ENCODE results near the gene PCSK5.
"Not testable (repeated sequence)": the region's sequence is repeated elsewhere in the genome, so short reads cannot be mapped to it uniquely, and the experiment has no call there.

Gene PCSK5

GRCh38 chr9:75889577-75889976 lies 896 bp upstream of the PCSK5 start:
- no peaks in the 10 kb centered on the region for H3K9me3 ChIP-seq (ENCODE audit: control insufficient read depth, insufficient read depth, low read length)
- H3K36me3 ChIP-seq (ENCODE audit: control insufficient read depth, insufficient read depth, low read length): no peaks in the 10 kb centered on the region
- peaks cover 19% of the 10 kb centered on the region for H3K4me1 ChIP-seq (ENCODE audit: control insufficient read depth, insufficient read depth, low read length)
- H3K27me3 ChIP-seq (ENCODE audit: control insufficient read depth, insufficient read depth, low read length): peaks cover 40% of the 10 kb centered on the region
- H3K9ac ChIP-seq (ENCODE audit: low read depth, low read length): no peak overlapping the region
- H3K4me3 ChIP-seq (ENCODE audit: low read depth, low read length): peak overlapping the region; percentile 81
- no peak overlapping the region for H3K27ac ChIP-seq (ENCODE audit: low read depth, low read length)

GRCh38 chr9:75889977-75890471 lies 449 bp upstream of the PCSK5 start:
- Histone ChIP-seq H3K9me3 (ENCODE audit: control insufficient read depth, insufficient read depth, low read length) (no peaks in the 10 kb centered on the region), H3K27me3 (ENCODE audit: control insufficient read depth, insufficient read depth, low read length) (peaks cover 40% of the 10 kb centered on the region), H3K4me3 (ENCODE audit: low read depth, low read length) (peak overlapping the region; percentile 81), H3K9ac (ENCODE audit: low read depth, low read length) (peak overlapping the region; percentile 34), H3K27ac (ENCODE audit: low read depth, low read length) (no peak overlapping the region), H3K4me1 (ENCODE audit: control insufficient read depth, insufficient read depth, low read length) (peaks cover 23% of the 10 kb centered on the region), H3K36me3 (ENCODE audit: control insufficient read depth, insufficient read depth, low read length) (no peaks in the 10 kb centered on the region)

- peaks cover 34% of the 10 kb centered on the region for H3K4me1 ChIP-seq (ENCODE audit: control insufficient read depth, insufficient read depth, low read length)
- H3K36me3 ChIP-seq (ENCODE audit: control insufficient read depth, insufficient read depth, low read length): no peaks in the 10 kb centered on the region
- H3K9me3 ChIP-seq (ENCODE audit: control insufficient read depth, insufficient read depth, low read length): no peaks in the 10 kb centered on the region
- peak overlapping the region; percentile 81 for H3K4me3 ChIP-seq (ENCODE audit: low read depth, low read length)
- H3K9ac ChIP-seq (ENCODE audit: low read depth, low read length): peak overlapping the region; percentile 51; the same call in 1 of the 2 replicates
- peaks cover 40% of the 10 kb centered on the region for H3K27me3 ChIP-seq (ENCODE audit: control insufficient read depth, insufficient read depth, low read length)
- H3K27ac ChIP-seq (ENCODE audit: low read depth, low read length): no peak overlapping the region
Observed at GRCh38 chr9:75891277-75891741, 836 bp downstream of the PCSK5 start.

GRCh38 chr9:75891771-75892215 lies 1.3 kb downstream of the PCSK5 start:
- Histone ChIP-seq H3K27me3 (ENCODE audit: control insufficient read depth, insufficient read depth, low read length) (peaks cover 40% of the 10 kb centered on the region), H3K4me3 (ENCODE audit: low read depth, low read length) (peak overlapping the region; percentile 81), H3K9me3 (ENCODE audit: control insufficient read depth, insufficient read depth, low read length) (no peaks in the 10 kb centered on the region), H3K4me1 (ENCODE audit: control insufficient read depth, insufficient read depth, low read length) (peaks cover 36% of the 10 kb centered on the region), H3K9ac (ENCODE audit: low read depth, low read length) (peak overlapping the region; percentile 17; the same call in 1 of the 2 replicates), H3K36me3 (ENCODE audit: control insufficient read depth, insufficient read depth, low read length) (no peaks in the 10 kb centered on the region), H3K27ac (ENCODE audit: low read depth, low read length) (no peak overlapping the region)

- H3K4me1 ChIP-seq (ENCODE audit: control insufficient read depth, insufficient read depth, low read length): peaks cover 36% of the 10 kb centered on the region
- peak overlapping the region; percentile 81 for H3K4me3 ChIP-seq (ENCODE audit: low read depth, low read length)
- no peak overlapping the region; the same call in 1 of the 2 replicates for H3K9ac ChIP-seq (ENCODE audit: low read depth, low read length)
- H3K27me3 ChIP-seq (ENCODE audit: control insufficient read depth, insufficient read depth, low read length): peaks cover 40% of the 10 kb centered on the region
- no peaks in the 10 kb centered on the region for H3K9me3 ChIP-seq (ENCODE audit: control insufficient read depth, insufficient read depth, low read length)
- H3K27ac ChIP-seq (ENCODE audit: low read depth, low read length): no peak overlapping the region
- no peaks in the 10 kb centered on the region for H3K36me3 ChIP-seq (ENCODE audit: control insufficient read depth, insufficient read depth, low read length)
Observed at GRCh38 chr9:75892216-75892911, 1.9 kb downstream of the PCSK5 start.

- peak overlapping the region; percentile 81 for H3K4me3 ChIP-seq (ENCODE audit: low read depth, low read length)
Observed at GRCh38 chr9:75893106-75893505, 2.6 kb downstream of the PCSK5 start.

GRCh38 chr9:75894566-75894965 lies 4.1 kb downstream of the PCSK5 start:
- peaks cover 36% of the 10 kb centered on the region for H3K4me1 ChIP-seq (ENCODE audit: control insufficient read depth, insufficient read depth, low read length)
- H3K9ac ChIP-seq (ENCODE audit: low read depth, low read length): no peak overlapping the region
- no peaks in the 10 kb centered on the region for H3K9me3 ChIP-seq (ENCODE audit: control insufficient read depth, insufficient read depth, low read length)
- no peak overlapping the region for H3K27ac ChIP-seq (ENCODE audit: low read depth, low read length)
- peaks cover 34% of the 10 kb centered on the region for H3K27me3 ChIP-seq (ENCODE audit: control insufficient read depth, insufficient read depth, low read length)
- H3K36me3 ChIP-seq (ENCODE audit: control insufficient read depth, insufficient read depth, low read length): no peaks in the 10 kb centered on the region
- H3K4me3 ChIP-seq (ENCODE audit: low read depth, low read length): peak overlapping the region; percentile 81; the same call in 1 of the 2 replicates

More at GRCh38 chr9:75893106-75893505, 2.6 kb downstream of the PCSK5 start:
- Histone ChIP-seq H3K27me3 (ENCODE audit: control insufficient read depth, insufficient read depth, low read length) (peaks cover 40% of the 10 kb centered on the region), H3K9ac (ENCODE audit: low read depth, low read length) (no peak overlapping the region), H3K4me1 (ENCODE audit: control insufficient read depth, insufficient read depth, low read length) (peaks cover 36% of the 10 kb centered on the region), H3K36me3 (ENCODE audit: control insufficient read depth, insufficient read depth, low read length) (no peaks in the 10 kb centered on the region), H3K27ac (ENCODE audit: low read depth, low read length) (no peak overlapping the region), H3K9me3 (ENCODE audit: control insufficient read depth, insufficient read depth, low read length) (no peaks in the 10 kb centered on the region)

GRCh38 chr9:75895112-75895511 lies 4.6 kb downstream of the PCSK5 start:
- H3K9ac ChIP-seq (ENCODE audit: low read depth, low read length): no peak overlapping the region
- H3K27me3 ChIP-seq (ENCODE audit: control insufficient read depth, insufficient read depth, low read length): peaks cover 29% of the 10 kb centered on the region
- peaks cover 36% of the 10 kb centered on the region for H3K4me1 ChIP-seq (ENCODE audit: control insufficient read depth, insufficient read depth, low read length)
- no peak overlapping the region for H3K4me3 ChIP-seq (ENCODE audit: low read depth, low read length)
- H3K36me3 ChIP-seq (ENCODE audit: control insufficient read depth, insufficient read depth, low read length): no peaks in the 10 kb centered on the region
- no peaks in the 10 kb centered on the region for H3K9me3 ChIP-seq (ENCODE audit: control insufficient read depth, insufficient read depth, low read length)
- H3K27ac ChIP-seq (ENCODE audit: low read depth, low read length): no peak overlapping the region

- H3K9me3 ChIP-seq (ENCODE audit: control insufficient read depth, insufficient read depth, low read length): no peaks in the 10 kb centered on the region
- H3K4me3 ChIP-seq (ENCODE audit: low read depth, low read length): no peak overlapping the region
- peaks cover 26% of the 10 kb centered on the region for H3K27me3 ChIP-seq (ENCODE audit: control insufficient read depth, insufficient read depth, low read length)
- H3K4me1 ChIP-seq (ENCODE audit: control insufficient read depth, insufficient read depth, low read length): peaks cover 36% of the 10 kb centered on the region
- H3K36me3 ChIP-seq (ENCODE audit: control insufficient read depth, insufficient read depth, low read length): no peaks in the 10 kb centered on the region
- H3K9ac ChIP-seq (ENCODE audit: low read depth, low read length): no peak overlapping the region
- no peak overlapping the region for H3K27ac ChIP-seq (ENCODE audit: low read depth, low read length)
Observed at GRCh38 chr9:75896193-75896592, 5.7 kb downstream of the PCSK5 start.

- not testable (repeated sequence) for H3K36me3 ChIP-seq (ENCODE audit: control insufficient read depth, insufficient read depth, low read length); H3K27ac ChIP-seq (ENCODE audit: low read depth, low read length); H3K9me3 ChIP-seq (ENCODE audit: control insufficient read depth, insufficient read depth, low read length); H3K9ac ChIP-seq (ENCODE audit: low read depth, low read length); H3K27me3 ChIP-seq (ENCODE audit: control insufficient read depth, insufficient read depth, low read length); H3K4me3 ChIP-seq (ENCODE audit: low read depth, low read length); H3K4me1 ChIP-seq (ENCODE audit: control insufficient read depth, insufficient read depth, low read length)
Observed at GRCh38 chr9:75900893-75901524, 10.5 kb downstream of the PCSK5 start.

- H3K9me3 ChIP-seq (ENCODE audit: control insufficient read depth, insufficient read depth, low read length): no peaks in the 10 kb centered on the region
- peaks cover 12% of the 10 kb centered on the region for H3K4me1 ChIP-seq (ENCODE audit: control insufficient read depth, insufficient read depth, low read length)
- no peak overlapping the region for H3K27ac ChIP-seq (ENCODE audit: low read depth, low read length)
- no peaks in the 10 kb centered on the region for H3K36me3 ChIP-seq (ENCODE audit: control insufficient read depth, insufficient read depth, low read length)
- no peak overlapping the region for H3K4me3 ChIP-seq (ENCODE audit: low read depth, low read length)
- no peaks in the 10 kb centered on the region for H3K27me3 ChIP-seq (ENCODE audit: control insufficient read depth, insufficient read depth, low read length)
- H3K9ac ChIP-seq (ENCODE audit: low read depth, low read length): no peak overlapping the region
Observed at GRCh38 chr9:75903785-75904360, 13.4 kb downstream of the PCSK5 start.
